Measurements from ENCODE around the gene ATG2A.

DNA sequence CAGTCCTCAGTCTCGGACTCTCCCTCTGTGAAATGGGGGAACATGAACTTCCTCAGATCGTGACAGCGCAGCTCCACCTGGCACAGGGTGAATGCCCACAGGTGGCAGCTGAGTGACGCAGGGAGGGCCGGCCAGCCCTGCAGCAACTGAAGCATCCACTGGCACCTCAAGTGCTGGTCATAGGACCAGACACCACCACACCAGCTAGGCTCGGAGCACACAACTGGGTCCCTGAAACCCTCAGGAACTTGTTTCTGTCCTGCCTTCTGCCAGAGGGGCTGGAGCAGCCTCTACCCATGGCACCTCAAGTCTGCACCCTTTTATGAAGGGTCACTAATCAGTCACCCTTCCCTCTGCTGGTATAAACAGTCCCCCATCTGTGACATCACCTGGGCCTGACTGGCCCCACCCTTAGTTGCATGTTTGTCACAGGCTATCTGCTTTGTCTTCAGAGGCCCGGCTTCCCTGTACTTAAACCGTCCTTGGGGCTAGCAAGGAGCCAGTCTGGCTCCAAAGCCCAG, 65.1 kb downstream of the ATG2A start:
- no peak for TF ChIP-seq POLR2AphosphoS5 (IDR thresholded peaks at IDR 0.05; ENCODE audit: low read depth, low read length)
- no peak for TF ChIP-seq FOSL1 (IDR thresholded peaks at IDR 0.05; ENCODE audit: insufficient read depth, low read depth, low read length)
- TF ChIP-seq POLR2A (IDR thresholded peaks at IDR 0.05; ENCODE audit: control extremely low read depth in 1 of 2, low read depth in 2 of 2, low read length in 2 of 2), result no peak
